Thoracic aorta (tissue), 2 donors: ENCODE measurements around the gene CTNNBIP1. TPM values are rescaled to one million over a fixed set of nuclear protein-coding genes. Genes with fewer than 3 reads are reported as not detected.

Experiments used
- ATAC-seq: fragments of 150-250 bp; one replicate; pipeline ENCODE4 v1.8.0; 2017; ENCODE audit warnings: low read depth; ENCODE audit not compliant: insufficient number of reproducible peaks, low FRiP score
- DNase-seq: peaks from one replicate; pipeline ENCODE4 v3.0.0-alpha.2; 2020; ENCODE audit warnings: low spot score
- H3K27ac ChIP-seq, 2 donors: fragments of 200-600 bp; sonication (generic); 1 replicate in 1 of 2; 2 replicates in 1 of 2; pipeline ENCODE4 v1.5.1; 2016; ENCODE audit warnings: mild to moderate bottlenecking in 2 of 2, moderate library complexity in 2 of 2
- H3K27me3 ChIP-seq: fragments of 200-600 bp; sonication (generic); replicated peaks from 2 replicates; pipeline ENCODE4 v1.6.0; 2016; ENCODE audit warnings: mild to moderate bottlenecking; ENCODE audit not compliant: insufficient read depth
- H3K36me3 ChIP-seq: fragments of 200-600 bp; sonication (generic); one replicate; pipeline ENCODE4 v1.5.1; 2016
- H3K4me1 ChIP-seq, 2 donors: fragments of 200-600 bp; sonication (generic); 1 replicate in 1 of 2; 2 replicates in 1 of 2; pipeline versions ENCODE4 v1.5.1 to v1.6.0; 2016; ENCODE audit warnings: low read depth in 2 of 2, mild to moderate bottlenecking in 1 of 2; ENCODE audit not compliant: control insufficient read depth in 1 of 2
- H3K4me3 ChIP-seq: fragments of 200-600 bp; sonication (generic); 2 replicates; pipeline ENCODE4 v1.5.1; 2016; ENCODE audit warnings: mild to moderate bottlenecking
- H3K9me3 ChIP-seq: fragments of 200-600 bp; sonication (generic); 2 replicates; pipeline ENCODE4 v1.5.1; 2016
- CTCF ChIP-seq: fragments of 200-600 bp; sonication (generic); IDR thresholded peaks from one replicate; pipeline ENCODE4 v1.5.1; 2019; ENCODE audit warnings: antibody characterized with exemption
- total RNA-seq, 2 donors: library from RNA; depleted of rRNA; stranded (reverse); fragments of >200 nt; gene quantifications; one replicate each; pipeline versions ENCODE4 v1.1.0 to v1.2.3, GENCODE V29; 2016

Gene CTNNBIP1
- total RNA-seq, 2 donors from 2014 or later, result 13.4 to 22.3 TPM

GRCh38 chr1:9822897-9823692 is 87.0 kb downstream of the CTNNBIP1 start:
- no peaks in the 10 kb centered on the region for H3K27me3 ChIP-seq
- no peak for DNase-seq
- peaks cover 19 to 34% of the 10 kb centered on the region in 2 donors for H3K4me1 ChIP-seq
- H3K9me3 ChIP-seq, result no peaks in the 10 kb centered on the region
- H3K4me3 ChIP-seq, result peak overlapping the region; percentile 90
- no peak for TF ChIP-seq CTCF
- H3K36me3 ChIP-seq, result no peaks in the 10 kb centered on the region
- ATAC-seq, result no peak
- H3K27ac ChIP-seq, result peak overlapping the region; percentile 54 to 64

DNA sequence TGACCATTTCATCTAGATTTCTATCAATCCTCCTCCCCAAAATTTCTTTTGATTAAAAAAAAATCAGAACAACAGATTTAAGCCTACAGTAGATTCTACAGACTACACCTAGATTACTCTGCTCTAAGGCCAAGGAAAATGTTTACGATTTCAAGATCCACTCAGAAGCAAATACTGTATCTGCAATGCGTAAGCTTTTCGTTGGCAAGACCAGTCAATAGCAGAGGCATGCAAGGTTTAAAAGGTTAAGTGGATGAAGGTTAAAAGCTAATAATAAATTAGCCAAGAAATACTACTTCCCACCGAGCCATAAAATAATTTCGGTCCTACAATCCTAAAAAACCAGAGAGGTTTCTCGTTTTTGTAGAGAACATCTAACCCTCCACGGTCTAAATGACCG is 87.6 kb downstream of the CTNNBIP1 start:
- Histone ChIP-seq H3K27ac (no peak overlapping the region), H3K27me3 (no peaks in the 10 kb centered on the region), H3K36me3 (no peaks in the 10 kb centered on the region), H3K4me3 (peak overlapping the region; percentile 90), H3K4me1 (peaks cover 19 to 34% of the 10 kb centered on the region in 2 donors), H3K9me3 (no peaks in the 10 kb centered on the region)
- no peak for TF ChIP-seq CTCF
- DNase-seq, result no peak
- no peak for ATAC-seq

- H3K4me3 ChIP-seq, result no peak overlapping the region
- TF ChIP-seq CTCF, result no peak
- H3K27me3 ChIP-seq, result no peaks in the 10 kb centered on the region
- H3K36me3 ChIP-seq, result no peaks in the 10 kb centered on the region
- H3K9me3 ChIP-seq, result no peaks in the 10 kb centered on the region
- no peak for ATAC-seq
- no peak overlapping the region for H3K27ac ChIP-seq
- no peak for DNase-seq
- H3K4me1 ChIP-seq, result peaks cover 19 to 34% of the 10 kb centered on the region in 2 donors
Observed at GRCh38 chr1:9821710-9822109, 88.4 kb downstream of the CTNNBIP1 start.

DNA sequence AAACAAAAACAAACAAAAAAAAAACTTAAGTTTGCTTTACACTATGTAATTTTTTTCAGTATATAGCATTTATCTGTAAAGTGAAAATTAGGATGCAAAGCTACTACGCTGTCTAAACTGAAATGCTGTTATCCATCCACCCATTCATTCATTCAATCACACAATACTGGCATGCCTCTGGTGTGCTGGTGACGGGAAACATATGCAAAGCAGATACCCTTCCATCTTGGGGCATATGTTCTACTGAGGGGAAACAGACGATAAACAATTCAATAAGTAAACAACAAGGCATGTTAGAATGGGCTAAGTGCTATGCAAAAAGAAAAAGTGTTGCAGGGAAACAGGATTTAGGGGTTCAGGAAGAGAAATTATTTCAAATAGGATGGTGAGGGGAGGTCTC is 89.5 kb downstream of the CTNNBIP1 start:
- DNase-seq, result no peak
- H3K27ac ChIP-seq, result no peak overlapping the region
- H3K9me3 ChIP-seq, result no peaks in the 10 kb centered on the region
- no peaks in the 10 kb centered on the region for H3K27me3 ChIP-seq
- ATAC-seq, result no peak
- TF ChIP-seq CTCF, result no peak
- no peak overlapping the region for H3K4me3 ChIP-seq
- H3K4me1 ChIP-seq, result peaks cover 22 to 37% of the 10 kb centered on the region in 2 donors
- H3K36me3 ChIP-seq, result no peaks in the 10 kb centered on the region

DNA sequence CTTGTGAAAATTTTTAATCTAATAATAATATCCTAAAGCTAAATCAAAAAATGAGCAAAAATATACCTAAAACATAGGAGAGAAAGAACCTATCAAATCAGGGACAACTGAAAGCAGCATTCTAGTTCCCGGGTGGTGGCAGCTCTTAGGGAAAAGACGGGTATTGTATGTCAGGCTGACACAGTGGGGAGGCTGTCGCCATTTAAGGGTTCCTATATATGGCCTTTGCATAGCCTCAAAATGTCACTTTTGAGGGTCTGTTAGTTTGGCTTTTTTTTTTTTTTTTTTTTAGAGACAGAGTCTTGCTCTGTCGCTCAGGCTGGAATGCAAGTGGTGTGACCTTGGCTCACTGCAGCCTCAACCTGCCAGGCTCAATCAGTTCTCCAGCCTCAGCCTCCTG is 92.3 kb downstream of the CTNNBIP1 start:
- no peaks in the 10 kb centered on the region for H3K36me3 ChIP-seq
- no peak overlapping the region for H3K27ac ChIP-seq
- TF ChIP-seq CTCF, result no peak
- no peaks in the 10 kb centered on the region for H3K9me3 ChIP-seq
- ATAC-seq, result no peak
- H3K4me1 ChIP-seq, result peaks cover 12 to 33% of the 10 kb centered on the region in 2 donors
- no peak overlapping the region for H3K4me3 ChIP-seq
- no peak for DNase-seq
- H3K27me3 ChIP-seq, result no peaks in the 10 kb centered on the region
